HG02642 (cell line): Measurements from ENCODE around the gene TRMT2A.

Source experiments
- ATAC-seq: cut with Tn5 transposase; IDR thresholded peaks from one replicate; pipeline ENCODE4 v1.9.1; 2021; ENCODE audit warnings: mild to moderate bottlenecking; ENCODE audit not compliant: unreplicated experiment, poor library complexity

The TRMT2A gene

DNA sequence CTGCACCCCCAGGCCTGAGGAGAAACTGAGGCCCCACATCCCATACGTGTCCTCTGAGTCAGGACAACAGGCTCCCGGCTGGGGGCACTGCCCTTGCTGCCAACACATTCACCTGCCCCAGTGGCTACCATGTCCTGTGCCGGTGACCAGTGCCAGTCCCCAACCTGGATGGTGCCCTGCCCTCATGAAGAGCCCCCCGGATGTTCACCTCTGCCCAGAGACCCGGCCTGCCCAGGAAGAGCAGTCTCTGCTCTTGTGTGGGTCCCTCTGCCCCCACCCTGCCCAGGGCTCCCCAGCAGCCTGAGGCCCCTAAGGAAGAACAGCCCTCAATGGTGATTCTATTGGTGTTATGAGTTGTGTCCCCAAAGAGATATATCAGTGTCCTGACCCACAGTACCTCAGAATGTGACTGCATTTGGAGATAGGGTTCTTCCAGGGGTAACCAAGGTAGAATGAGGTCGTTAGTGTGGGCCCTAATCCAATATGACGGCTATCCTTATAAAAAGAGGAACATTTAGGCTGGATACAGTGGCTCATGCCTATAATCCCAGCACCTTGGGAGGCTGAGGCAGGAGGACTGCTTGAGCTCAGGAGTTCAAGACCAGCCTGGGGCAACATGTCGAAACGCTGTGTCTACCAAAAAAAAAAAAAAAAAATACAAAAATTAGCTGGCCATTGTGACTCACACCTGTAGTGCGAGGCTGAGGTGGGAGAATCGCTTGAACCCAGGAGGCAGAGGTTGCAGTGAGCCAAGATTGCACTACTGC, 50.2 kb downstream of the TRMT2A start:
- no peak for ATAC-seq

DNA sequence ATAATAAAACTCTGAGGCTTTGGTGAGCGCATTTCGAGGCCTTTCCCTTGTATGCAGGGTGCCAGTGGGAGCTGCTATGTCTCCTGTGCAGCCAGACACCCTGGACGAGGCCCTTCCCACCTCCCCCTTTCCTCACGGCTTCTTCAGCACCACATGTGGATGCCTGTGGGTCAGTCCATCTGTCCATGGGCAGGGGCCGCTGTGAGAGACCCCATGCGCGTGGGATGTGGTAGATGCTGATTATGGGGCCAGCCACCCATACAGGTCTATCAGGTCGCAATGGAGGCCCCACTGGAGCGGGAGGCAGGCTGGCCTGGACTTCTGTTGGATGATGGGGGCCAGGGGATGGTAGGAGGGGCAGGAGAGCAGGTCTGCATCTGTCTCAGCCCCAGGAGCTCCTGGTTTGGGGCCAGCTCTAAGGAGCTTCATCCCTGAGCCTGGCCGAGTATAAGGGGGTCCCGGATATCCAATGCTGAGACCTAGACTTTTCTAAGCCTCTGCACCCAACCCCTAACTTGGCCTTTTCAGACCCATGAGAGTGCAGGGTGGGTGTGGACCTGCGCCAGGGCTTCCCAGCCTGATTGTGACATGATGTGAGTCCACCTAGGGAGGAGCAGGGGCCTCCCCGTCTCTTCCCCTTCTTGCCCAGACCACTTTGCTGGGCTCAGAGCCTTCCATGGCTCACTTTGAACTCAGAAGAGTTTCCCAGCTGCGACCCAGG, 51.0 kb downstream of the TRMT2A start:
- ATAC-seq, result no peak

DNA sequence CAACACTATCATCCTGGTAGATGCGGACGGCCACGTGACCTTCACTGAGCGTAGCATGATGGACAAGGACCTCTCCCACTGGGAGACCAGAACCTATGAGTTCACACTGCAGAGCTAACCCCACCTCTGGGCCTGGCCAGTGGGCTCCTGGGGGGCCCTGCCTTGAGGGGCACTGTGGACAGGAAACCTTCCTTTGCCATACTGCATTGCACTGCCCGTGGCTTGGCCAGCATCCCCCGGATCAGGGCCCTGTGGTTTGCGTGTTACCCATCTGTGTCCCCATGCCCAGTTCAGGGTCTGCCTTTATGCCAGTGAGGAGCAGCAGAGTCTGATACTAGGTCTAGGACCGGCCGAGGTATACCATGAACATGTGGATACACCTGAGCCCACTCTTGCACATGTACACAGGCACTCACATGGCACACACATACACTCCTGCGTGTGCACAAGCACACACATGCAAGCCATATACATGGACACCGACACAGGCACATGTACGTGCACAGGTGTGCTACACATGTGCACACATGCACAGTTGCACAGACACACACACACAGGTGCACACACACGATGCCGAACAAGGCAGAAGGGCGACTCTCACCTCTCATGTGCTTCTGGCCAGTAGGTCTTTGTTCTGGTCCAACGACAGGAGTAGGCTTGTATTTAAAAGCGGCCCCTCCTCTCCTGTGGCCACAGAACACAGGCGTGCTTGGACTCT, 52.3 kb downstream of the TRMT2A start:
- no peak for ATAC-seq

DNA sequence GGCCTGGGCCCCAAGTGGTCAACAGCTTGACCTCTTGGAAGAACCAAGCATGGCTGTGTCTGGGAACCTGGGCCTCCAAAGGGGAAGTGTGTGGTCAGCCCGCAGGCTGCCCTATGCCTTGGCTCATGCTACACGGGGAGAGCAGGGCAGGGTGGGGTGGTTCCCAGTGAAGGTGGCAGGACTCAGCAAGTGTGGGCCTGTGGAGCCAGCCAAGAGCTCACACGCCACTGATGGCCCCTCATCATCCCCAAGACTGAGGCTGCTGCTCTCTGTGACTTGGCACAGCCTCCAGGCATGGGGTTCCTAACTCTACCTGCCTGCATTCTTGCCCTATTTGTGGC, 52.9 kb downstream of the TRMT2A start:
- no peak for ATAC-seq

DNA sequence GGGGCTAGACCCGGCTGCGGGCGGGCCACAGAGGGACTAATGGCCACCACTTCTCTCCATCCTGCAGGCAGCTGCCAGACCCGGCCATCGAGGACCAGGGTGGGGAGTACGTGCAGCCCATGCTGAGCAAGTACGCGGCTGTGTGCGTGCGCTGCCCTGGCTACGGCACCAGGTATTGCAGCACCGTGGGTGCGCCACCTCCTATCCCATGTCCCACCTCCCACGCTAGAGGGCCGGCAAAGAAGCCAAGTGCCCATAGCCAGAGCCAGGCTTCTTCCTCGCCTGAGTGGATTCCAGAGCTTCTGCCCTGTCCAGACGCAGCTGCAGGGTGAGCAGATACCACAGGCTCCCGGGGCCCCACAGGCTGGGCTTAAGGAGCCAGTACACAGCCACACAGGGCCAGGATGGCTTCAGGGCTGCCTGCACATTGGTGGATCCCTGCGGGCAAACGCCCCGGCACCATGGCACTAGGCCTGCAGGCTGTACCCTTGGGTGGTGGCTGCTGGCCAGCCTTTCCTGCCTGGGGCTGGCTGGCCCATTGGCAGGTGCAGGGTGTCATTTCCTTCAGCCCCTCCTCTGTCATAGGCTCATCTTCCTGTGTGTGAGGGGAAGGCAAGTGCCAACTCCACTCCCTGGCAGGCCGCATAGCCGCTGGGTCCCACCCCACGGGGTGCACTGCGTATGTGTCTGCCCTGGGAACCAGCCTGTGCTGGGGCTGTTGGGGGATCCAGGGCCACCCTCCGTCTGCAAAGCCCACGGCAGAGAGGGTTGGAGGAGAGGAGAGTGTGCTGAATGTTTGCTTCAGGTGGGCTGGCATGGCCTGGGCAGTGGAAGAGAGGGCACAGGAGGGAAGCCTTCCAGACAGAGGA, 53.5 kb downstream of the TRMT2A start:
- ATAC-seq, result no peak

DNA sequence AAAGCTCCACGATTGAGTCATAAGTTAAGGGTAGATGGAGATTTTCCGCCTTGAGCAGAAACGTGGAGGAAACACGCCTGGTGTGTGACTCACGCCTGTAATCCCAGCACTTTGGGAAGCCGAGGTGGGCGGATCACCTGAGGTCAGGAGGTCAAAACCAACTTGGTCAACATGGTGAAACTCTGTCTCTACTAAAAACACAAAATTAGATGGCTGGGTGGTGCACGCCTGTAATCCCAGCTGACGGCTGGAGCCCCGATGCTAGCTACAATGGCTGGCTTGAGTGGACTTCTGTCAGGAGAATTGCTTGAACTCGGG, 54.3 kb downstream of the TRMT2A start:
- no peak for ATAC-seq

DNA sequence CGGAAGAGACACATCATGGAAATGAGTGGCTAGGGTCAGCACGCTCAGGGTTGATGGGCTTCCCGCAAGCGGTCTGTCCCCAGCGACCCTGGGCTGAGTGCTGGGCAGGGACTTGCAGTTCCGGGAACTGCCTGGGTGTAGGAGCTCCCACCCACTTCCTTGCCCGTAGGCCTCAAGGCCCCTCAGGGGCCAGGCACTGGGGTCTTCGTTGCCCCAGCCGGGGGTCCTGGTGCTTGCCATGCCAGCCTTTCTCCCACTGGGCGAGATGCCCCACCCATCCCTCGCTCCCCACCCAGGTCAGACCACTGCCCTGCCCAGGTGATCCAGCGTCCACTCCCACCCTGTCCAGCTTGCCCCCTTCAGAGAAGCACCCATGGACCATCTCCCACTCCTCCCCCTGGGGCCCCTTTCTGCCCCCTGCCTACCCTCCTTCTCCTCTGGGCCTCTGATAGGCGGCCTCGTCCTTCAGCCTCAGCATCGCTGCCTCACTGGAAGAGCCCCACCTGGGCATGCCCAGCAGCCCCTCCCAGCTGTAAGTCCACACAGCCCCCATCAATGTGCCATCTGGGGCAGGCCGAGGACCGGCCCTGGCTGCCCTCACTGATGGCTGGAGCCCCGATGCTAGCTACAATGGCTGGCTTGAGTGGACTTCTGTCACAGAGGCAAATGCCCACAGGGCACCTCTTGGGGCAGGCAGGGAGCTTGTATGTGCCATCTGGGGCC, 54.8 kb downstream of the TRMT2A start:
- ATAC-seq, result no peak
